Umbilical cord (tissue), 2 donors: Measurements from ENCODE around the gene USP10. TPM values are rescaled to one million over a fixed set of nuclear protein-coding genes. Genes with fewer than 3 reads are reported as not detected.

Experiments used
- DNase-seq: peaks from one replicate; pipeline ENCODE4 v3.0.0-alpha.2; 2015; ENCODE audit warnings: low spot score
- total RNA-seq: library from RNA; depleted of rRNA; stranded (reverse); fragments of >200 nt; gene quantifications from one replicate; pipeline ENCODE4 v1.2.3, GENCODE V29; 2014; ENCODE audit warnings: low replicate concordance; ENCODE audit not compliant: insufficient read depth

USP10 gene
- total RNA-seq, 1 donor from 2014 or later: 34.4 TPM

GRCh38 chr16:84800158-84800978 lies 100.6 kb downstream of the USP10 start:
- DNase-seq: no peak

- DNase-seq: no peak
Measured at GRCh38 chr16:84803146-84803545, 103.3 kb downstream of the USP10 start.

GRCh38 chr16:84804326-84804725 lies 104.5 kb downstream of the USP10 start:
- DNase-seq: no peak

- DNase-seq: no peak
Measured at GRCh38 chr16:84806256-84806889, 106.6 kb downstream of the USP10 start.

- DNase-seq: no peak
Measured at GRCh38 chr16:84806890-84807258, 107.1 kb downstream of the USP10 start.

- DNase-seq: no peak
Measured at GRCh38 chr16:84807776-84808175, 108.0 kb downstream of the USP10 start.

GRCh38 chr16:84808826-84809225 lies 109.0 kb downstream of the USP10 start:
- DNase-seq: no peak

GRCh38 chr16:84810518-84811273 lies 110.9 kb downstream of the USP10 start:
- no peak for DNase-seq

- DNase-seq: no peak
Measured at GRCh38 chr16:84811529-84811928, 111.7 kb downstream of the USP10 start.

- DNase-seq: no peak
Measured at GRCh38 chr16:84813141-84813934, 113.5 kb downstream of the USP10 start.

- no peak for DNase-seq
Measured at GRCh38 chr16:84815462-84815861, 115.7 kb downstream of the USP10 start.

GRCh38 chr16:84816023-84816422 lies 116.2 kb downstream of the USP10 start:
- no peak for DNase-seq

GRCh38 chr16:84816485-84816884 lies 116.7 kb downstream of the USP10 start:
- no peak for DNase-seq

GRCh38 chr16:84817206-84817605 lies 117.4 kb downstream of the USP10 start:
- DNase-seq: no peak

GRCh38 chr16:84817613-84818012 lies 117.8 kb downstream of the USP10 start:
- DNase-seq: no peak

GRCh38 chr16:84818133-84818532 lies 118.3 kb downstream of the USP10 start:
- no peak for DNase-seq

GRCh38 chr16:84818989-84819643 lies 119.3 kb downstream of the USP10 start:
- DNase-seq: peak; percentile 78

GRCh38 chr16:84819644-84820304 lies 120.0 kb downstream of the USP10 start, which contains the start of gene CRISPLD2:
Gene CRISPLD2 (plus strand): TSS chr16:84819985. CDS start chr16:84838496, 18,511 bp downstream.
- DNase-seq: peak; percentile 92

GRCh38 chr16:84820305-84820684 lies 120.5 kb downstream of the USP10 start:
- peak; percentile 37 for DNase-seq

- DNase-seq: no peak
Measured at GRCh38 chr16:84820771-84821170, 121.0 kb downstream of the USP10 start.
